ENCODE results near the gene GSDME.

DNA sequence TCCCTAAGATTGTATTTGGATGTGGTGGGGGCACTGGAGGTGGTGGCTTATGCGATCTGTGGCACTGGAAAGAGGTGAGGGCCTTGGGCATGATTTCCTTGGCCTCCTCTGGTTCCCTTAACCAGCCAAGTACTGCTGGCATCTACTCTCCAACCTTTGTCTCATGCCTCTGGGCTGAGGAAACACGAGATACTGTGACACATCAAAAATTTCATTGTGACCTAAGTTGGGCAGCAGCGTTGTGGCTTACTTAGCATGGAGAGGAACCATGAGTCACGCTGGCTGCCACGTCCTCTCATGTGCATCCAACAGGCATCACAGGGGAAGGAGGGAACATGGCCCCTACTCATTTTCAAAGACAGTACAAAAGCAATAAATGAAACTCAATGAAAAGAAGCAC lies 29.7 kb upstream of the GSDME start:
- TF ChIP-seq, protein P1, sequence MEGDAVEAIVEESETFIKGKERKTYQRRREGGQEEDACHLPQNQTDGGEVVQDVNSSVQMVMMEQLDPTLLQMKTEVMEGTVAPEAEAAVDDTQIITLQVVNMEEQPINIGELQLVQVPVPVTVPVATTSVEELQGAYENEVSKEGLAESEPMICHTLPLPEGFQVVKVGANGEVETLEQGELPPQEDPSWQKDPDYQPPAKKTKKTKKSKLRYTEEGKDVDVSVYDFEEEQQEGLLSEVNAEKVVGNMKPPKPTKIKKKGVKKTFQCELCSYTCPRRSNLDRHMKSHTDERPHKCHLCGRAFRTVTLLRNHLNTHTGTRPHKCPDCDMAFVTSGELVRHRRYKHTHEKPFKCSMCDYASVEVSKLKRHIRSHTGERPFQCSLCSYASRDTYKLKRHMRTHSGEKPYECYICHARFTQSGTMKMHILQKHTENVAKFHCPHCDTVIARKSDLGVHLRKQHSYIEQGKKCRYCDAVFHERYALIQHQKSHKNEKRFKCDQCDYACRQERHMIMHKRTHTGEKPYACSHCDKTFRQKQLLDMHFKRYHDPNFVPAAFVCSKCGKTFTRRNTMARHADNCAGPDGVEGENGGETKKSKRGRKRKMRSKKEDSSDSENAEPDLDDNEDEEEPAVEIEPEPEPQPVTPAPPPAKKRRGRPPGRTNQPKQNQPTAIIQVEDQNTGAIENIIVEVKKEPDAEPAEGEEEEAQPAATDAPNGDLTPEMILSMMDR (IDR thresholded peaks at IDR 0.05) = no peak
- TF ChIP-seq ZFX (IDR thresholded peaks at IDR 0.05; ENCODE audit: borderline replicate concordance) = no peak
